Measurements from ENCODE around the gene CLEC7A.

CLEC7A gene

DNA sequence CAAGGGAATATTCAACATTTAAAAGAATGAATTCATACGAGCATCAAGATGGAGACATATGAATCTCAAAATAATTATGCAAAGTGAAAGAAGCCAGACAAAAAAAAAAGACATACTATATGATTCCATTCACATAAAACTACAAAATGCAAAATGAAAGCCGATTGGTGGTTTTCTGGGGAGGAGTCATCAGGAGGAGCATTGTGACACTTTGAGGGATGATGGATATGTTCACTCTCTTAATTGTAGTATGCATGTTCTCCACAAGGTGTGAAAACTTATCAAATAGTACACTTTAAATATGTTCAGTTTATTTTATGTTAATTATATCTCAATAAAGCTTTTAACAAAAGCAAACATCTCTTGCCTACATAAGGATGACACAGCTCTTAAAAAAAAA is 28.4 kb upstream of the CLEC7A start:
- ATAC-seq (replicated peaks) (no peak), DNase-seq (no peak)
- Mint-ChIP-seq H3K27ac (no peak overlapping the region), H3K27me3 (peaks cover 9 to 25% of the 10 kb centered on the region in 2 donors), H3K9me3 (no peaks in the 10 kb centered on the region), H3K36me3 (no peaks in the 10 kb centered on the region), H3K4me3 (no peak overlapping the region), H3K4me1 (peaks cover 13 to 42% of the 10 kb centered on the region in 2 donors)

DNA sequence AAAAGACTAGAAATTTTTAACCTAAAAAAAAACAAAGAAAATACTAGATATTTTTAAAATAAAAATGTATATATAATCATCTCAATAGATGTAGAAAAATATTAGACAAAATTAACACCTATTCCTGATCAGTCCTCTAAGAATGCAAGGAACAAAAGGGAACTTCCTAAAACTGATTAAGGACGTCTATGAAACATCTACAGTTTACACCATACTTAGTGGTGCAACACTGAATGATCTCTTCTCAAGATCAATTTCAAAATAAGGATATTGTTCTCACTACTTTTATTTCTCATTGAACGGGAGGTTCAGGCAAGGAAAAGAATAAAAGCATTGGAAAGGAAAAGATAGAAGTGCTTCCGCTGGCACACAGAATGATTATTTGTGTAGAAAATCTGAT is 26.0 kb upstream of the CLEC7A start:
- no peak for ATAC-seq (replicated peaks)
- H3K4me3 Mint-ChIP-seq: no peak overlapping the region
- no peak overlapping the region for H3K27ac Mint-ChIP-seq
- DNase-seq: no peak
- peaks cover 12 to 25% of the 10 kb centered on the region in 2 donors for H3K27me3 Mint-ChIP-seq
- no peaks in the 10 kb centered on the region for H3K9me3 Mint-ChIP-seq
- H3K4me1 Mint-ChIP-seq: peaks cover 13 to 39% of the 10 kb centered on the region in 2 donors
- H3K36me3 Mint-ChIP-seq: no peaks in the 10 kb centered on the region

DNA sequence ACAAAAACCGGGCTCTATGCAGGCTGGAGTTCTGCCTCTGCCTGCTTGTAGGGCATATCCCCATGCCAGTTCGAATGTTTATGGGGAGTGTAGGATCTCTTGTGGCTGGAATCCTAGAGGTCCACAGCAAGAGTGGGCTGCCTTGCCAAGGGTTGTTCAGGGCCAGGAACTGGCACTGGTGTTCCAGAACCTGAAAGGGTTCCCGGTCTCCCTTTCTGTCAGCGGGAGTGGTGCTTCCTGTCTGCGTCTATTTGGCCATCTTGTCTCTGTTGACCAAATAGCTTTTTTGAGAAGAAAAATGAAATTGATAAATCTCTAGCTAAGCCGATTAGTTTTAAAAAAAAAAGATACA is 24.1 kb upstream of the CLEC7A start:
- ATAC-seq (replicated peaks) (peak; percentile 8 to 19), DNase-seq (no peak)
- no peaks in the 10 kb centered on the region for H3K9me3 Mint-ChIP-seq
- peaks cover 12 to 31% of the 10 kb centered on the region in 2 donors for H3K27me3 Mint-ChIP-seq
- no peaks in the 10 kb centered on the region for H3K36me3 Mint-ChIP-seq
- H3K4me3 Mint-ChIP-seq: peak overlapping the region; percentile 87 to 93
- H3K27ac Mint-ChIP-seq: no peak overlapping the region
- H3K4me1 Mint-ChIP-seq: peaks cover 3 to 24% of the 10 kb centered on the region in 2 donors

DNA sequence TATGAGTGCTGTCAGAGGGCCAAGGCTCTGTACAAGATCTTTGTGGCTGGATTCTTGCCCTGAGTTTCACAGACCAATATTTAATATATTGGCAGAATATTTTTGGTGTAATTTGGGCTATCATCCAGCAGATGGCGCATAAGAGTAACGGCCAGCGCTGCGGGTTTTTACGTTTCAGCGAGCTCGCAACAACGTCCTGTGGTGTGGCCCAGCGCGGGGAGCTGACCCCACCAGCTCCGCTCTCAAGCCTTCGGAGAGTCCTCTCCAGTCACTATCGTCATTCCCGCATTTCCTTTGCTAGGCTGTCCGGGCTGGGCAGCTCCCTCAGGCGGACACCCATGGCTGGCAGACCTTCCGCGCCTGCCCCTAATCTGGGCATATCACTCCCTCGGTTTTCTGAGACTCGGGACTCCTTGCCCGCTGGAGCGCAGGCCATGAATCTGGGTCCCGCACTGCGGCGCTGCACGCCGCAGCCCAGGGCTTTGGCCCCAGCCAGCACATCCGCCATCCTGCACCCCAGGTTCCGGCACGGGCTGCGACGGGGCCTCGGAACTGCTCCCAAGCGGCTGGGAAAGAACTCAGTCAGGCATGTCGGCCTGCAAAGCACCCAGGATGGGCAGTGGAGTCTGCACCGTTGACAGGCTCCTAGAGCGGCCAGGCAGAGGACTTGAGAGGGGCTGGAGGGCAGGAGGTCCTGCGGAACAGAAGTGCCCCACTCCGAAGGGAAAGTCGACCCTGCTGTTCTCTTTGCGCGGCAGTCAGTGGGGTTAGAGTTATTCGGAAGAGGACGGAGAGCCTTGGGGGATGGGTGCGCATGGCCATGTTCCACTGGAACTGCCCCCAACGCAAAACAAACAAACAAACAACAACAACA is 23.5 kb upstream of the CLEC7A start:
- H3K4me3 Mint-ChIP-seq: peak overlapping the region; percentile 87 to 93
- no peaks in the 10 kb centered on the region for H3K9me3 Mint-ChIP-seq
- H3K27me3 Mint-ChIP-seq: peaks cover 12 to 30% of the 10 kb centered on the region in 2 donors
- H3K36me3 Mint-ChIP-seq: no peaks in the 10 kb centered on the region
- peak overlapping the region; percentile 82 for H3K27ac Mint-ChIP-seq
- peak; percentile 23 for DNase-seq
- ATAC-seq (replicated peaks): peak; percentile 73 to 87
- H3K4me1 Mint-ChIP-seq: peaks cover 3 to 20% of the 10 kb centered on the region in 2 donors

DNA sequence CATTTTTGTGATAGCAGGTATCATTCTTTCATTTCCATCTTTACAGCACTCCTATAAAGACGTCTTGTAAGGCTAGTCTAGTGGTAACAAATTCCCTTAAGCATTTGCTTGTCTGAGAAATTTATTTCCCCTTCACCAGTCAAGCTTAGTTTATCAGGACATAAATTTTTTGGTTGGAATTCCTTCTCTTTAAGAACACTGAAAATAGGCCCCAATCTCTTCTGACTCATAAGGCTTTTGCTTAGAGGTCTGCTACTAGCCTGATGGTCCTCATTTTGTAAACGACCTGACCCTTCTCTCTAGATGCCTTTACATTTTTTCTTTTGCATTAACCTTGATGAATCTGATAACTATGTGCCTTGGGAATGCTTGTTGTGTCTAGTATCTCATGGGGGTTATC is 21.6 kb upstream of the CLEC7A start:
- Mint-ChIP-seq H3K9me3 (peaks cover 0 to 3% of the 10 kb centered on the region in 2 donors), H3K4me1 (peaks cover 6 to 22% of the 10 kb centered on the region in 2 donors), H3K36me3 (no peaks in the 10 kb centered on the region), H3K27ac (no peak overlapping the region), H3K27me3 (peaks cover 12 to 25% of the 10 kb centered on the region in 2 donors), H3K4me3 (no peak overlapping the region)
- ATAC-seq (replicated peaks): no peak
- DNase-seq: no peak

DNA sequence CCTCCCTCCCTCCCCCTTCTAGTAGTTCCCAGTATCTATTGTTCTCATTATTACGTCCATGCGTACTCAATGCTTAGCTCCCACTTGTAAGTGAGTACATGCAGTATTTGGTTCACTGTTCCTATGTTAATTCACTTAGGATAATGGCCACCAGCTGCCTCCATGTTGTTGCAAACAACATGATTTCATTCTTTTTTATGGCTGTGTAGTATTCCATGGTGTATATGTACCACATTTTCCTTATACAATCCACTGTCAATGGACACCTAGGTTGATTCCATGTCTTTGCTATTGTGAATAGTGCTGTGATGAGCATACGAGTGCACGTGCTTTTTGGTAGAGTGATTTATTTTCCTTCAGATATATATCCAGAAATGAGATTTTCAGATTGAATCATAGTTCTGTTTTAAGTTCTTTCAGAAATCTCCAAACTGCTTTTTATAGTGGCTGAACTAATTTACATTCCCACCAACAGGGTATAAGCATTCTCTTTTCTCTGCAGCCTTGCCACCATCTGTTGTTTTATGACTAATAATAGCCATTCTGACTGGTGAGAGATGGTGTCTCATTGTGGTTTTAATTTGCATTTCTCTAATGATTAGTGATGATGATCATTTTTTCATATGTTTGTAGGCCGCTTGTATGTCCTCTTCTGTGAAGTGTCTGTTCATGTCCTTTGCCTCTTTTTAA is 17.9 kb upstream of the CLEC7A start:
- DNase-seq (no peak), ATAC-seq (replicated peaks) (peak; percentile 75 to 77)
- H3K36me3 Mint-ChIP-seq: no peaks in the 10 kb centered on the region
- H3K4me3 Mint-ChIP-seq: no peak overlapping the region
- peaks cover 4 to 23% of the 10 kb centered on the region in 2 donors for H3K27me3 Mint-ChIP-seq
- peaks cover 4 to 7% of the 10 kb centered on the region in 2 donors for H3K4me1 Mint-ChIP-seq
- H3K27ac Mint-ChIP-seq: no peak overlapping the region
- H3K9me3 Mint-ChIP-seq: peaks cover 0 to 3% of the 10 kb centered on the region in 2 donors

DNA sequence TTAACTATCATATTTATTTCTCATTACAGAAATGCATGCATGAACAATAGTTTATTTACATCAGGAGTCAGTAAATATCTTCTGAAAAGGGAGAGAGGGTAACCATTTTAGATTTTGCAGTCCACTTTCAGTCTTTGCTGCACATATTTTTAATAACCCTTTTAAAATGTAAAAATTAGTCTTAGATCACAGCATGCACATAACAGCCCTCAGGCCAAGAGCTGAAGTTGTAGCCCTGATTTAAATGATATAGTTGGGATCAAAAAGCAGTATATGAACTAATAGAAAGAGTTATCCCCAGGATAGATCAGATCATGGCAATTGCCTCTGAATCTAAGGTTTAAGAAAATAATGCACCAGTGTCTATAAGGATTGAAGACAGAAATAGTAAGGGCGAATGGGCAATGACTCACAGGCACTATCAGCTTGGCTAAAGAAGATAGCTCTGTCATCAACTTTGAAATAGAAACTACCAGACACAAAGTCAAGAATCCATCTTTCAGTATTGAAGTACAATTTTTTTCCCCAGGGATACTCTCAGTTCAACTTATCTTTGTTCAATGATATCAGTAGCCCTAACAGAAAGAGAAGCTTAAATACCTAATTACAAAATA is 13.1 kb upstream of the CLEC7A start:
- no peak for ATAC-seq (replicated peaks)
- Mint-ChIP-seq H3K4me1 (peaks cover 6% of the 10 kb centered on the region in 2 donors), H3K27ac (no peak overlapping the region), H3K9me3 (peaks cover 0 to 3% of the 10 kb centered on the region in 2 donors), H3K4me3 (no peak overlapping the region), H3K36me3 (no peaks in the 10 kb centered on the region), H3K27me3 (peaks cover 8 to 18% of the 10 kb centered on the region in 2 donors)
- no peak for DNase-seq

DNA sequence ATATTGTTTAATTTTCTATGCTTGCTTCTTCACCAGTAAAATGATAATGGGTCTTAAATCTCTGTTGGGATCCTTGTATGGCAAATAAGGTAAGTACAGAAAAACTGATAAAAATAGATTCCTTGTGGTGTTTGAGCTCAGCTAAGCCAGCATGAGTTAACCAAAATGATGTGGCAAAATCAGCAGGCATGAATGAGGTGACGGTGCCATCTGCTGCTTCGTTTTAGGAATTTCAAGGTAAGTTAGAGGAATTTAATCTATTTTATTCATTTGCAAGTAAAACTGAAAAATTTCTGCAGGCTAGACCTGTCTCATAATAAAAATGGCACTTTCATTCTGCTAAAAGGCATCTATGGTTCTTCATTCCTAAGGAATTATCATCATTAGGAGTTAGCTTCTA is 10.0 kb upstream of the CLEC7A start:
- peak; percentile 61 to 66 for ATAC-seq (replicated peaks)
- H3K9me3 Mint-ChIP-seq: no peaks in the 10 kb centered on the region
- peaks cover 24 to 32% of the 10 kb centered on the region in 2 donors for H3K27me3 Mint-ChIP-seq
- peak; percentile 16 for DNase-seq
- H3K36me3 Mint-ChIP-seq: no peaks in the 10 kb centered on the region
- H3K4me3 Mint-ChIP-seq: no peak overlapping the region
- peaks cover 0 to 2% of the 10 kb centered on the region in 2 donors for H3K4me1 Mint-ChIP-seq
- no peak overlapping the region for H3K27ac Mint-ChIP-seq

DNA sequence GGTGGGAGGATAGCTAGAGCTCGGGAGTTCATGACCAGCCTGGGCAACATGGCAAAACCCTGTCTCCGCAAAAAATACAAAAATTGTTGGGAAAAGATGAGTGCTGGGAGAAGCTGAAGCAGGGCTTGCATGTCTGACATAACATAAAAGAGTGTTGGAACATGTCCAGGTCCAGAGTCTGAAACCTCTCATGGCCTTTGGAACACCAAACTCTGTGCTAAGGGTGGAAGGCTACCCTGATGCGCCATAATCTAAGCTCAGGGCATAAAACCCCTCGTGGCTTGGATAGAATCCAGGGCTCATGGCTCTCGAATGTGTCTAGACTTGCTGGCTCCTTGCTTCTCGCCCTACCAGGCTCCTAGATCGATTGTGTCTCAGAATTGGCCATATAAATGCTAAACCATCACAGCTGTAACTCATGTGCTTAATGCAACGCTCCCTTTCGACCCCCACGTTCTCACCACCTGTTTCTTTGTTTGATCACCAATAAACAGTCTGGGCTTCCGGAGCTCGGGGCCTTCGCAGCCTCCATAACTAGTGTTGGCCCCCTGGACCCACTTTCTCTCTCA is 6.7 kb upstream of the CLEC7A start:
- H3K4me3 Mint-ChIP-seq: no peak overlapping the region
- no peak for DNase-seq
- no peaks in the 10 kb centered on the region for H3K36me3 Mint-ChIP-seq
- no peaks in the 10 kb centered on the region for H3K9me3 Mint-ChIP-seq
- peaks cover 0 to 2% of the 10 kb centered on the region in 2 donors for H3K4me1 Mint-ChIP-seq
- no peak overlapping the region for H3K27ac Mint-ChIP-seq
- no peak for ATAC-seq (replicated peaks)
- H3K27me3 Mint-ChIP-seq: peaks cover 32 to 34% of the 10 kb centered on the region in 2 donors

DNA sequence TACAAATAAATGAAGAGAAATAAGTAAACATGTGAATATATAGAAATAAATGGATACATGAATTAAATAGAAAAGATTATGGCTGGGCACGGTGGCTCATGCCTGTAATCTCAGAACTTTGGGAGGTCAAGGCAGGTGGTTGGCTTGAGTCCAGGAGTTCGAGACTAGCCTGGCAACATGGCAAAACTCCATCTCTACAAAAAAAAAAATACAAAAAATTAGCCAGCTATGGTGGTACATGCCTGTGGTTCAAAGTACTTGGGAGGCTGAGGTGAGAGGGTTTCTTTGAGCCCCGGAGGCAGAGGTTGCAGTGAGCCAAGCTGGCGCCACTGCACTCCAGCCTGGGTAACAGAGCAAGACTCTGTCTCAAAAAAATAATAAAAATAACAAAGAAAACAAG is 5.1 kb upstream of the CLEC7A start:
- no peak for DNase-seq
- H3K27ac Mint-ChIP-seq: no peak overlapping the region
- no peaks in the 10 kb centered on the region for H3K9me3 Mint-ChIP-seq
- H3K4me1 Mint-ChIP-seq: peaks cover 7 to 10% of the 10 kb centered on the region in 2 donors
- peaks cover 38 to 40% of the 10 kb centered on the region in 2 donors for H3K27me3 Mint-ChIP-seq
- no peak overlapping the region for H3K4me3 Mint-ChIP-seq
- no peaks in the 10 kb centered on the region for H3K36me3 Mint-ChIP-seq
- ATAC-seq (replicated peaks): no peak

DNA sequence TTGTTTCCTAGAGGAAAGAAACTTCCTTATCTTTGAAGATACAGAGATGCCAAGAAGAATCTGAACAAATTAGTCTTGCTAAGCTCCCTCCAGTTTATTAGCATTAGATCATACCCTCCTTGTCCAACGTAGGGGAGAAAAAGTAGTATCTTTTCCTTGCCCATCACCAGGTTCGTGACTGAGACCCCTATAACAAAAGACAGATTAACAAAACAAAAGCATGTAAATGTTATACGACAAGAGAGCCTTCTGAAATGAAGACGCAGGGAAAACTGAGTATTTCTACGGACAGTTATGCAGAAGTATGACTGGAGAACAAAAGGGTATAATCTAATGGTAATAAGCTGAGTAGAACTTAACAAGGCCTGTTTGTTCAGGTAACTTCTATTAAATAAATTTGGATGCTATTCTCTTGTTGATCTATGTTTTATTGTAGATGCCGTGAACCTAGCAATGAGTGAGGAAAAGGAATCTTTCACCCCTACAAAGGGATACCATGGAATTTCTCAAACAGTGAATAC is 2.9 kb upstream of the CLEC7A start:
- DNase-seq (no peak), ATAC-seq (replicated peaks) (no peak)
- Mint-ChIP-seq H3K36me3 (no peaks in the 10 kb centered on the region), H3K4me3 (no peak overlapping the region), H3K27ac (no peak overlapping the region), H3K27me3 (peaks cover 42 to 49% of the 10 kb centered on the region in 2 donors), H3K4me1 (peaks cover 14 to 26% of the 10 kb centered on the region in 2 donors), H3K9me3 (no peaks in the 10 kb centered on the region)

DNA sequence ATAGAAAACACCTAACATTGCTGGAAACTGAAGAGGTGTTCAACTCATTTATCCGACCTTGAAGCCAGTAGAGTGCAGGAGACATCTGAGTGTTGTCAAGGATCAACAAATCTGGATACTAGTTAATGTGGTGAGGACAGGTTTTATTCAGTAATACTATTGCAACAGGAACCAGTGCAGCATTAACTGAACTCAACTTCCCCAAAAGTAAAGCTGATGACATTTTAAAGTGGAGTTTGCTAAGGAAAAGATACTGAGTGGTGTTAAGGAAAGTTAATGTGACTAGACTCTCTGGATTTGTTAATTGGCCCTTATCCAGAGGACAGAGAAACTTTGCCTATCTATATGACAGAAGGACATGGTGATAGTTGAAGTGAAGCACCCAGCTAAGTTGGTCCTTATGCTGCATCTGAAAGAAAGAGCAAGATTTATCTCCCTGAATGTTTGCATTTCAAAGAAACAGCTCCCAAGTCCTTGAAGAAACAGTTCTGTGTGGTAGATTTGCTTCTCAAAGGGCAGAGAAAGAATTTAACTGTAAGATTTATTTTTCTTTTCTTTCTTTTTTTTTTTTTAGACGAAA is 1.2 kb upstream of the CLEC7A start:
- Mint-ChIP-seq H3K27ac (no peak overlapping the region), H3K9me3 (no peaks in the 10 kb centered on the region), H3K27me3 (peaks cover 41 to 47% of the 10 kb centered on the region in 2 donors), H3K4me1 (peaks cover 16 to 31% of the 10 kb centered on the region in 2 donors), H3K36me3 (no peaks in the 10 kb centered on the region), H3K4me3 (no peak overlapping the region)
- ATAC-seq (replicated peaks) (no peak), DNase-seq (no peak)

DNA sequence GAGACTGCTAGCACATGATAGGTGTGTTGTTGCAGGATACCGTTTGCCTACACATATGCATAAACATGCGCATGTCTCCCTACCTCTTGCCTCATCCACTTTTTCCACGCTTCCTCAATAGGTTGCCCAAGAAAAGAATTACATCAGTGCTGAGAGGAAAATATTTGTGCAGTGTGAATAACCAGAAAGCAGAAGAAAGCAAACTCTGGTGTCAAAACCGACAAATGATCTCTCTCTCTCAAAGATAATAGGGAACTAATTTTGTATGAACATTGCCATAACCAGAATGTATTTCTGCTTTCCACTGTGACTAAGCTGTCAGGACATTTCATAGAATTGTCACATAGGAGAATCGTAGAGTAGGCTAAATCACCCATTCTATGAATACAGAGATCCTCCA is 1.3 kb downstream of the CLEC7A start:
- ATAC-seq (replicated peaks): peak; percentile 56 to 57
- H3K4me3 Mint-ChIP-seq: no peak overlapping the region
- no peaks in the 10 kb centered on the region for H3K36me3 Mint-ChIP-seq
- DNase-seq: no peak
- peaks cover 43 to 49% of the 10 kb centered on the region in 2 donors for H3K27me3 Mint-ChIP-seq
- H3K27ac Mint-ChIP-seq: no peak overlapping the region
- H3K4me1 Mint-ChIP-seq: peaks cover 16 to 31% of the 10 kb centered on the region in 2 donors
- no peaks in the 10 kb centered on the region for H3K9me3 Mint-ChIP-seq

DNA sequence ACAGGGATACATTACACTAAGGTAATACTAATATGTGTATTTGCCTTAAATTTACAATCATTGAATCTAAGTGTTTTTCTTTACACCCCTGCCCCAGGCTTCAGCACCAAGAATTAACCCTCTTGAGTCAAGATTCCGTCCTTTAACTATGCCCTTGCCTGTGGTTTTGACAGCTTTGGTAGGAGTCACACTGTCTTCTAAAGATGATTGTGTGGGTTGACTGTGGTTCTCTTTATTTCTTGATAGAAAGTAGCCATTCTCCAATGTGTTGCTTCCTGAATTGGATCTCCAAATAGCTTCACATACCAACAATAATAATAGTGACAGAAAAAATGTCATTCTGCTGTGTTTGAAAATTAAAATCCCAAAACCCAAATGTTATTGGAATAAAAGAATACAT is 3.6 kb downstream of the CLEC7A start:
- Mint-ChIP-seq H3K9me3 (no peaks in the 10 kb centered on the region), H3K36me3 (no peaks in the 10 kb centered on the region), H3K27me3 (peaks cover 34 to 41% of the 10 kb centered on the region in 2 donors), H3K4me3 (no peak overlapping the region), H3K4me1 (peaks cover 16 to 33% of the 10 kb centered on the region in 2 donors), H3K27ac (no peak overlapping the region)
- ATAC-seq (replicated peaks): no peak
- DNase-seq: no peak

All from stimulated activated naive B cell treated with anti-CD40 and anti-IgM and Interleukin-4, amounts not matched to agents 10 μg/mL and 1 μg/mL and 100 μg/mL, for 72 hours (primary cell).